Smooth muscle cell of the brain vasculature (primary cell): ENCODE measurements around the gene TERB1.
A peak's percentile ranks its signal among the peaks of the same experiment; 100 is the strongest.

ENCODE experiments used
- DNase-seq: peaks from one replicate; pipeline ENCODE4 v3.0.0-alpha.2; 2012; ENCODE audit warnings: low read depth, low spot score

TERB1 gene, protein sequence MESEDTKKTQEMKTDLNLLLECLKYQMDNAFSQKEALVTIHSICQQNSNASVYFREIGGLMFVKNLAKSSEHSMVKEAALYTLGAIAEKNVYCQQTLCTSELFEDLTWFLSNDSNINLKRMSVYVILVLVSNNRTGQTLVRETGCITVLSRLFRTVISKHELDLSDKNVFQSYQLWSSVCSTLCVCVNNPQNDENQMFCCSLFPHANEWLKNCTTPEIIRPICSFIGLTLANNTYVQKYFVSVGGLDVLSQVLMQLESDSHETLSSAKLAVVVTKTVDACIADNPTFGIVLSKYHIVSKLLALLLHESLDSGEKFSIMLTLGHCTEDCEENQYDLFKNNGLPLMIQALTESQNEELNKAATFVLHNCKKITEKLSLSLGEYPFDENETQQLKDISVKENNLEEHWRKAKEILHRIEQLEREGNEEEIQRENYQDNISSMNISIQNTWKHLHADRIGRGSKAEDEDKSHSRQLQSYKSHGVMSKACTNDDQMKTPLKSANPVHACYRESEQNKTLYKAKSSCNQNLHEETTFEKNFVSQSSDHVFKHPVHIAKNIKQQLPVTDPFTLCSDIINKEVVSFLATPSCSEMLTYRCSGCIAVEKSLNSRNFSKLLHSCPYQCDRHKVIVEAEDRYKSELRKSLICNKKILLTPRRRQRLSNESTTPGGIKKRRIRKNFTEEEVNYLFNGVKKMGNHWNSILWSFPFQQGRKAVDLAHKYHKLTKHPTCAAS

GRCh38 chr16:66801320-66802105, at the start of gene TERB1:
TSS of gene TERB1 (minus strand) at chr16:66801584. CDS start at chr16:66796798, 4,786 bp downstream.
- DNase-seq = no peak

DNA sequence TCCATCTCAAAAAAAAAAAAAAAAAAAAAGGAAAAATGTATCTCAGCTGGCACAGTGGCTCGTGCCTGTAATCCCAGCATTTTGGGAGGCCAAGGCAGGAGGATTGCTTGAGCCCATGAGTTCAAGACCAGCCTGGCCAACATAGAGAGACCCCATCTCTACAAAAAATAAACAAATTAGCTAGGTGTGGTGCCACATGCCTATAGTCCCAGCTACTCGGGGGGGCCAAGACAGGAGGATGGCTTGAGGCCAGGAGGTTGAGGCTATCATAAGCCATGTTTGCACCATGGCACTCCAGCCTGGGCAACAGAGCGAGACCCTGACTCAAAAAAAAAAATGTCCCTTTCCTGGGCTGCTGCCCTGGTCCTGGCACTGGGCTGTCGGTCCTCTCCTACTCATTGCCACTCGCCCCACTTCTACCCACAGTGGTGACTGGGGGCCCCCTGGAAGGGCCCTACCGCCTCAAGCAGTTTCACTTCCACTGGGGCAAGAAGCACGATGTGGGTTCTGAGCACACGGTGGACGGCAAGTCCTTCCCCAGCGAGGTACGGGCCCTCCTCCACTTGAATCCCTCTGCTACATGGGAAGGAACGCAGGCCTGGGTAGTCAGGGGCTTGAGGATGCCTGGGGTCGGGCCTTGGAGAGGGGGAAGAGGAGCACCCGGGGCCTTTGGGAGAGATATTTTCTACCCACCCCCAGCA, 48.9 kb upstream of the TERB1 start:
- no peak for DNase-seq

DNA sequence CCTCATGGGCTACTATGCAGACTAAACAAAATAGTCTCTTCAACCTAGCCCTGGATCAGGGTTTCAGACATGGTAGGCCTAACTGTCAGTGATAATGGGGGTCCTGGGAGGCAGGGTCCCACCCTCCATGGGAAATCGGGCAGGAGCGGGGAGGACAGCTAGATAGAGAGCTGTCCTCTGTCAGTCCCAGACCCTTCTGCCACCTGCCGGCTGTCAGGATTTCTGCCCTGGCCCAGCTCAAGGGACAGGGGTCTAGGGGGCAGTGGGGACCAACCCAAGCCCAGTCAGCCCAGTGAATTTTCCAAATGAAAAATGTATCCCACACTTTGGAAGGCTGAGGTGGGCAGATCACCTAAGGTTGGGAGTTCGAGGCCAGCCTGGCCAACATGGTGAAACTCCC, 48.2 kb upstream of the TERB1 start:
- no peak for DNase-seq

- DNase-seq = no peak
These were observed 47.6 kb upstream of the TERB1 start for GRCh38 chr16:66849021-66849420.

DNA sequence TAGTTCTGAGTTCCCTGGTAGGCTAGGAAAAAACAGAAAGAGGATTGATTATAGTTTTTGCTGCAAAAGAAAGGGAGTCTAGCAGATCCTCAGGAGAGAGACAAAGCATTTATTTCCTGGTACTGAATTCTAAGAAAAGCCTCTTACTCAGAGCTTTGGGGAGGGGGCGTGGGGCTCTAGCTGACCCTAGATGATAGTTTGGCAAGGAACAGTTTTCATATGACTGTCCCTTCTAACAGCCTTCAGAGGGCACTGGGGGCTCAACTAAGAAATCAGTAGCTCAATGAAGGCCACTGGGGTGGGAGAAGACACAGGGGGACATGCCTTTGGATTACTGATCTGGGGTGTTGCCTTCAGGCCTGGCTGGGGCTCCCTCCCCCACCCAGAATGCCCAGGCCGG, 46.8 kb upstream of the TERB1 start:
- DNase-seq = no peak

GRCh38 chr16:66847533-66848067, 46.2 kb upstream of the TERB1 start:
- DNase-seq = no peak

GRCh38 chr16:66846831-66847230, 45.4 kb upstream of the TERB1 start:
- DNase-seq = no peak

GRCh38 chr16:66846266-66846665, 44.9 kb upstream of the TERB1 start:
- no peak for DNase-seq

- DNase-seq = no peak
These were observed 44.4 kb upstream of the TERB1 start for GRCh38 chr16:66845791-66846221.

- DNase-seq = no peak
These were observed 43.7 kb upstream of the TERB1 start for GRCh38 chr16:66845080-66845410.

- DNase-seq = no peak
These were observed 43.1 kb upstream of the TERB1 start, which contains the start of gene CA7 for GRCh38 chr16:66844342-66845079. TSS of gene CA7 (plus strand) at chr16:66844414. CDS start at chr16:66844488, 74 bp downstream.

DNA sequence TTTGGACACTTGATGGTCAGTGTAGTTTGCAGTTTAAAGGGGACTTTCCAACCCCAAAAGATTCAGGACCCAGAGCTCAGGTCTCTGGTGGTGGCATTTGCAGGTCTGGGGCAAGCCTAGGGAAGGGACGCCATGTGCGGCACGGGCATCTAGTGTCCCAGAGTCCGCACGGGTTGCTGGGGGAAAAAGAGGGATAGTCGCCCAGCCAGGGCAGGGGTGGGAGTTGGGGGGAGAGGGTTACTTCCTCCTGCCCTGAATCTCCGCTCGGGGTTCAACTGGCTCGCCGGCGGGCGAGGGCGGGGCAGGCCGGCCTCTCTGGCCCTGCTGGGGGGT, 42.6 kb upstream of the TERB1 start:
- DNase-seq = no peak

- no peak for DNase-seq
These were observed 41.8 kb upstream of the TERB1 start for GRCh38 chr16:66843191-66843590.

GRCh38 chr16:66842765-66843164, 41.4 kb upstream of the TERB1 start:
- peak; percentile 31 for DNase-seq

DNA sequence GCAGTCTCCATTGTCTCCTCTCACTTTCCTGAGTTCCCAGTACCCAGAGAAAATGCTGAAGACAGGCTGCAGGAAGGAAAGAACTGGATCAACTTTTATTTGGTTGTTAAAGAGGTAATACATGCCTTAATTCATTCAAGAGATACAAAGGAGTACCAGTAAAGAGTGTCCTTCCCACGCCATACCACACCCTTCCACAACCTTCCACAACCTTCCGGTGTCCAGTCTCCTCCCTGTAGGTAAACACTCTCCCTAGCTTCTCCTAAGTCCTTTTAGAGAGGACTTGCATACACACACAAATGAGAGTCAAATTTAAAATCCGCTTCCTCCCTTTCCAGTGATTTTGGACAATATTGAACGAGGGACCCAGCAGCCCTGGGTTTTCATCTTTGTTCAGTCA, 40.0 kb upstream of the TERB1 start:
- DNase-seq = no peak

GRCh38 chr16:66840883-66841282, 39.5 kb upstream of the TERB1 start:
- DNase-seq = no peak

DNA sequence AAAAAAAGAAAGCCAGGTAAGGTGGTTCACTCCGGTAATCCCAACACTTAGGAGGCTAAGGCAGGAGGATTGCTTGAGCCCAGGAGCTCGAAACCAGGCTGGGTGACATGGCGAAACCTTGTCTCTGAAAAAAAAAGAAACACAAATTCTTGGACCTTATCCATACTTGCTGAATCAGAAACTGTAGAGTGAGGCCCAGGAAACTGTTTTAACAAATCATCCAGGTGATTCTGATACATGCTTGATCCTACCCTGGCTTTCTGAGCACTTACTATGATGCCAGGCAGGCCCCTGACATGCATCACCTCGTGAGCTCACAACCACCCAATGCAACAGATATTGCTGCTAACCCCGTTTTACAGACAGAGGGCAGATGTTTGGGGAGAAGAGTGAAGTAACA, 33.4 kb upstream of the TERB1 start:
- no peak for DNase-seq

DNA sequence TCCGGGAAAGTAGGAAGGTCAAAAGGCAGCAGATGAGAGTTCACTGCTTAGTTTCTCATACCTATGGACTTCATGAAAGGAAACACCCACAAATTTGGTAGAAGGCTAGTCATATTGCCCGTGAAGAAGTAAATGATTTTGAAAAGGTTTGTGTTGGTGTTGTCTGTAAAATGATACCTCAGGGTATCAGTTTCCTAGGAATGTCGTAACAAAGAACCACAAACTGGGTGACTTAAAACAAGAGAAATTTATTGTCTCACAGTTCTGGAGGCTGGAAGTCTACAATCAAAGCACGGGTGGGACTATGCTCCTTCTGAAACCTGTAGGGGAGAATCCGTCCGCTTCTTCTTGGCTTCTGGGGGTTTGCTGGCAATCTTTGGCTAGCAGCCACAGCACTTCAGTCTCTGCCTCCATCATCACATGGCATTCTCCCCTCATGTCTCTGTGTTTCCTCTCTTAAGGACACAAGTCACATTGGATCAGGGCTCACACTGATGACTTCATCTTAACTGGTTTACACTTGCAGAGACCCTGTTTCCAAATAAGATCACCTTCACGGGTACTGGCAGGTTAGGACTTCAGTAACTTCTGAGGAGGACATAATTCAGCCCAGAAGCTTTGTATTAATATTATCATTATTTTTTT, 31.4 kb upstream of the TERB1 start:
- no peak for DNase-seq

- DNase-seq = no peak
These were observed 30.8 kb upstream of the TERB1 start for GRCh38 chr16:66832190-66832589.
